Measurements from ENCODE around the gene TEKTIP1. TPM values are rescaled to one million over a fixed set of nuclear protein-coding genes. Genes with fewer than 3 reads are reported as not detected.
"Not testable (repeated sequence)": the region's sequence is repeated elsewhere in the genome, so short reads cannot be mapped to it uniquely, and the experiment has no call there.

TEKTIP1 gene
- total RNA-seq, 1 donor from 2014 or later = not detected

- DNase-seq (ENCODE audit: low read depth, low spot score) = peak; percentile 71
Observed at GRCh38 chr19:3557461-3558248, 18.7 kb downstream of the TEKTIP1 start, which contains the start of gene MFSD12. MFSD12 (minus strand) TSS chr19:3557586; CDS start chr19:3557403, 183 bp downstream.

DNA sequence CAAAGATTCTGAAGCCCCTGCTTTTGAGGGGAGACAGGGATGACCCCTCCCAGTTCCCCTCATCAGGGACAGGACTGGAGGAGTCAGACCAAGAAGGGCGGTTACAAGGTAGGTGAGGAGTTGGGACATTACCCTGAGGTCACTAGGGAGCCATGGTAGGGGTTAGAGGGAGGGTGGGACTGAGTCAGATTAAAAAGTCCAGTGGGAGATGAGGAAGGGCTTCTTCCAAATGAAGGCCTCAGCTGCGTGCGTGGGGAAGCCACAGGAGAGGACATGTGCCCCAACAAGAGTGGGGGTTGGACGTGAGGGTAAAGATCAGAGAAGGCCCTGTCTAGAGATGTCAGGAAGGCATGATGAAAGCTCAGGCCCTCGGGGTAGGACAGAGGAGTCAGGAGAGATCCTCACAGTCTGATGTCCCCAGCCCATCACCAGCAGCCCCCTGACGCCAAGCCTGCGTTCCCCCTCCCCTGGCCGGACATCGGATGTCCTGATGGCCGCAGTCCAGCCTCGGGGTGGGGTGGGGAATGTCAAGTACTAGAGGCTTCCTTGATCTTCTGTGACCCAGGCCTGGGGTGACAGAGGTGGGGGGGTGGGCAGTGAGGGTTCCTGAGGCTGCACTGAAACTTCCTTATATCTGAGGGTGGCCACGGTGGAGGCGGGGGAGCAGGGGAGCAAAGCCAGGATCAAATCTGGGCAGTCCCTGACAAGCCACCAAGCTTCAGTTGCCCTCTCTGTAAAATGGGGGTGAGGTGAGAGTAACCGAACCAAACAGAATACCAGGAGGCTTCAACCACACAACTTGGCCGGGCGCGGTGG, 24.9 kb downstream of the TEKTIP1 start:
- no peak for DNase-seq (ENCODE audit: low read depth, low spot score)

GRCh38 chr19:3565139-3565538, 26.2 kb downstream of the TEKTIP1 start:
- DNase-seq (ENCODE audit: low read depth, low spot score) = no peak

GRCh38 chr19:3570042-3570441, 31.1 kb downstream of the TEKTIP1 start:
- DNase-seq (ENCODE audit: low read depth, low spot score) = not testable (repeated sequence)

- no peak for DNase-seq (ENCODE audit: low read depth, low spot score)
Observed at GRCh38 chr19:3570606-3571011, 31.6 kb downstream of the TEKTIP1 start.

- peak; percentile 99 for DNase-seq (ENCODE audit: low read depth, low spot score)
Observed at GRCh38 chr19:3572132-3572854, 33.3 kb downstream of the TEKTIP1 start.

DNA sequence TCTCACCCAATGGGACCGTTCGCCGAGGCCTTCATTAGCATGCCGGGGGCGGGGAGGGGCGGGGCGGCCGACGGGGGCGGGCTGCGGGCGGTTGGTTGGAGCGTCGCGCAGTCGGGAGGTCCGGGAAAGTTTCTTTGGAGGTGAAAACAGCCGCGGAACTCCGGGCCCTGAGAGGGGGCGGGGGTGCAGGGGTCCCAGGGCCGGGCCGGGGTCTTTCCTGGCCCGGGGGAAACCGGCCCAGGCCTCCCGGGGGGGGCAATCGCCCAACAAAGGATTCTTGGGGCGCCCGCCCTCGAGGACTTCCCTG, 33.8 kb downstream of the TEKTIP1 start, which contains the start of gene HMG20B:
Gene HMG20B (plus strand): TSS at position 90 of the 307 bp plus-strand sequence. CDS start 366 bp downstream, outside the sequence.
- DNase-seq (ENCODE audit: low read depth, low spot score) = no peak

DNA sequence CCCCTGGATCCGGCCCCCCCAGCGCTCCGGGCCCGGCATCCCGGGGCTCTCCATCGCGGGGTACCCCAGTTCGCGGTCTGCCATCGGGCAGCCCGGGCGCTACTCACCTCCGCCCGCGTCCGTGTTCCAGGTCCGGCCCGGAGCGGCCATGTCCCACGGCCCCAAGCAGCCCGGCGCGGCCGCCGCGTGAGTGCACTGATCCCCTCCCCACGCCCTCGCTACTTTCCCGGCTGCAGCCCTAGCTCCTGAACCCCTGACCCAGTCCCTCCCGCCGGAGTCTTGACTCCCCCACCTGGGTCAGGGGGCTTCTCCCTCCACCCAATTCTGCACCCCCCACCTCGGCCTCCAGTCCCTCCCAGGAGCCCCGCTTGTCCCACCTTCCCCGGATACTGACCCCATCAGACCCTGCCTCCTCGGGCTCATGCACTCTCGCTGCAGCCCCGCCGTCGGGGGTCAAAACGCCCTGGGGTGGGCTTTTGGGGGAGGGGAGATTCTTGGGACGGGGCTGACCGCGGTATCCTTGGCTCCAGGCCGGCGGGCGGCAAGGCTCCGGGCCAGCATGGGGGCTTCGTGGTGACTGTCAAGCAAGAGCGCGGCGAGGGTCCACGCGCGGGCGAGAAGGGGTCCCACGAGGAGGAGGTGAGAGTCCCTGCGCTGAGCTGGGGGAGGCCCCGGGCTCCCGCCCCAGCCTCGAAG, 34.3 kb downstream of the TEKTIP1 start:
- DNase-seq (ENCODE audit: low read depth, low spot score) = no peak

GRCh38 chr19:3573858-3574637, 35.1 kb downstream of the TEKTIP1 start:
- DNase-seq (ENCODE audit: low read depth, low spot score) = peak; percentile 94

DNA sequence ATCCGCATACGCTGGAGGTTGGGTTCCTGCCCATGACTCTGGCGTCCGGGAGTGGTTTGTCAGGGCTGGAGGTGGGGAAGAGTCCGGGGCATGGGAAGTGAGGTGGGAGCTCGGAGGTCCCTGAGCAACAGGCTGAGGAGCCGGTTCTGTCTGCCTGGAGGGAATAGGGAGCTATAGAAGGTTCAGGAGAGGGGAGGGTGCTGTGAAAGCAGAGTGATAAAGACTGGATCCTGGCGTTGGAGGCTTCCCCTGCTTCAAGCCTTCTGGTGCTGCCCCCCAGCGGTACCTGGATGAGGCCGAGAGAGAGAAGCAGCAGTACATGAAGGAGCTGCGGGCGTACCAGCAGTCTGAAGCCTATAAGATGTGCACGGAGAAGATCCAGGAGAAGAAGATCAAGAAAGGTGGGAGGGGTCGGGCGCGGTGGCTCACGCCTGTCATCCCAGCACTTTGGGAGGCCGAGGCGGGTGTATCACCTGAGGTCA, 36.3 kb downstream of the TEKTIP1 start:
- no peak for DNase-seq (ENCODE audit: low read depth, low spot score)

DNA sequence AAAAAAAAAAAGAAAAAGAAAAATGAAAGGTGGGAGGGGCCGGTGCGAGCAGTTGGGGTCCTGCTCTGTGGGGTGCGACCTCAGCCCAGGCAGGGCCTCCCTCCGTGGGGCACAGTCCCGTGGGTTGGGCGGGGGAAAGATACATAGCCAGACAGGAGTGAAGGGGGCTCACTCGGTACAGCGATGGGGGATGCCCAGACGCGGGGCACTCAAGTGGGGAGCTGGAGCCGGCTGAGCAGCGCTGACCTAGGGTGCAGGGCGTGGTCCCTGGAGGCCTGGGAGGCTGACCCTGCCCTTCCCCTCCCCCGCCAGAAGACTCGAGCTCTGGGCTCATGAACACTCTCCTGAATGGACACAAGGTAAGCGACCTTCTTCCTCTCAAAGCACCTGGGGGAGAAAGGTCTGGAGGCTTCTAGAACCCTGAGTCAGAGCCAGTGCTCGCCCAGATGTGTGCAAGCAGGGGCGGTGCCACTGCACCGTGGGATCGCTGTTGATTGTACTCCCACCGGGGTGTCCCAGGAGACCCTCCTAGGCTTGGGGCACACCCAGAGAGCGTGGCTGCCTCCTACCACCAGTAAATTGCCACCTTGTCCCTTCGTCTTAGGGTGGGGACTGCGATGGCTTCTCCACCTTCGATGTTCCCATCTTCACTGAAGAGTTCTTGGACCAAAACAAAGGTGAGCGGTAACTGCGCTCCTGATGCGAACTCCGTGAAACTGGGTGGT, 37.1 kb downstream of the TEKTIP1 start:
- no peak for DNase-seq (ENCODE audit: low read depth, low spot score)

DNA sequence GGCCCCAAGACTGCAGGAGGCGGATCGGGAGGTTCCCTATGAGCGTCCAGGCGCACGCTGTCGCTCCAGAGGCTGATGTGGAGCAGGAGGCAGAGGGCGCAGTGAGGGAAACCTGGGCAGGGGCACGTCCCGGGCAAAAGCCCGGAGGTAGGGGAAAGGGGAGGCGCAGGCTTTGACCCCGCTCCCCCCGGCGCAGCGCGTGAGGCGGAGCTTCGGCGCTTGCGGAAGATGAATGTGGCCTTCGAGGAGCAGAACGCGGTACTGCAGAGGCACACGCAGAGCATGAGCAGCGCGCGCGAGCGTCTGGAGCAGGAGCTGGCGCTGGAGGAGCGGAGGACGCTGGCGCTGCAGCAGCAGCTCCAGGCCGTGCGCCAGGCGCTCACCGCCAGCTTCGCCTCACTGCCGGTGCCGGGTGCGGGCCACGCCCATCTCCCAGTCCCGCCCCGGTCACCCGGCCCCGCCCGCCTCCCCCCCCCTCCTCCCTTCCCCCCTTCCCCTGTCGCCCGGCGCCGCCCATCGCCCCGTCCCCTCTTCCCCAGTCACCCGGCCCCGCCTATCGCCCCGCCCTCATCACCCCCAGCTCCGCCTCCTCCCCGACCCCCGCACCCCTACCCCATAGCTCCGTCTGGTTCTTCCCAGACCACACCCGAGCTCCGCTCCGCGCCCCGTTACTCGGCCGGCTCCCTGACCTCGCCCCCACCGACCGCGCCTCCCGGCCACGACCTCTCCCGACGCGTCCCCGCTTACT, 37.9 kb downstream of the TEKTIP1 start:
- DNase-seq (ENCODE audit: low read depth, low spot score) = no peak

- no peak for DNase-seq (ENCODE audit: low read depth, low spot score)
Observed at GRCh38 chr19:3577723-3578344, 38.9 kb downstream of the TEKTIP1 start.

- no peak for DNase-seq (ENCODE audit: low read depth, low spot score)
Observed at GRCh38 chr19:3578390-3578789, 39.4 kb downstream of the TEKTIP1 start.

DNA sequence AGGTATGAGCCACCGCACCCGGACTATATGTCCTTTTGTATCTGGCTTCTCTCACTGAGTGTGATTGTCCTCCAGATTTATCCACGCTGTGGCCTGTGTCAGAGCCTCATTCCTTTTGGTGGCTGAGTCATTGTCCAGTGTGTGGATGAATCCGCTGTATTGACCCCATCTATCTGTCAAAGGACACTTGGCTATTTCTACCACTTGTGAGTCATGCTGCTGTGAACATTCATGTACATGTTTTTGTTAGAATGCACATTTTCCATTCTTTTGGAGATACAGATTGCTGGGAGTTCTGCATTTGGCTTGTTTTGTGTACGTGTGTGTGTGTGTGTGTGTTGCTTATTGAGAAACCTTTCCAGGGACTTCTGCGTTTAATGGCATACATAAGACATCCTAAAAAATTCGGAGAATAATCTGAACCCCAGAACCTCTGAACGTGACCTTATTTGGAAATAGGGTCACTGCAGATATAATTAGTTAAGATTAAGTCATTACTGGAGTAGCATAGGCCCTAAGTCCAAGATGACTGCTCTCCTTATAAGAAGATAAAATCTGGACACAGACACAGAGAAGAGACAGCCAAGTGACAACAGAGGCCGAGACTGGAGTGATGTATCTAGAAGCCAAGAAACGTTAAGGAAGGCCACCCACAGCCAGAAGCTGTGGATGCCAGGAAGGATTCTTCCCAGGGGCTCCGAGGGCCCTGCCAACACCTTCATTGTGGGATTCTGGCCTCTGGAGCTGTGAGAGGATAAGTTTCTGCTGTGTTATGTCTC, 41.4 kb downstream of the TEKTIP1 start:
- DNase-seq (ENCODE audit: low read depth, low spot score) = peak; percentile 66

GRCh38 chr19:3581792-3582191, 42.8 kb downstream of the TEKTIP1 start:
- DNase-seq (ENCODE audit: low read depth, low spot score) = not testable (repeated sequence)

DNA sequence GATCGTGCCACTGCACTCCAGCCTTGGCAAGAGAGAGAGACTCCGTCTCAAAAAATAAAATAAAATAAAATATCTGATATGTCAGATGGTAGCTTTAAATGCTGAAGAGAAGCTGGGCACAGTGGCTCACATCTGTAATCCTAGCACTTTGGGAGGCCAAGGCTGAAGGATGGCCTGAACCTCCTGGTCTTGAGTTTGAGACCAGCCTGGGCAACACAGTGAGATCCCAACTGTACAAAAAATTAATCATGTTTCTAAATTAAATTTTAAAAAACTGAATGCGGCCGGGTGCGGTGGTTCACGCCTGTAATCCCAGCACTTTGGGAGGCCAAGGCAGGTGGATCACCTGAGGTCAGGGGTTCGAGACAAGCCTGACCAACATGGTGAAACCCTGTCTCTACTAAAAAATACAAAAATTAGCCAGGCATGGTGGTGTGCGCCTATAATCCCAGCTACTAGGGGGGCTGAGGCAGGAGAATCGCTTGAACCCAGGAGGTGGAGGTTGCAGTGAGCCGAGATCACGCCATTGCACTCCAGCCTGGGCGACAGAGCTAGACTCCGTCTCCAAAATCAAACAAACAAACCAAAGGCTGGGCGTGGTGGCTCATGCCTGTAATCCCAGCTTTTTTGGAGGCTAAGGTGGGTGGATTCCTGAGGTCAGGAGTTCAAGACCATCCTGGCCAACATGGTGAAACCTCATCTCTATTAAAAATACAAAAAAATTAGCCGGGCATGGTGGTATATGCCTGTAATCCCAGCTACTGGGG, 45.2 kb downstream of the TEKTIP1 start:
- DNase-seq (ENCODE audit: low read depth, low spot score) = not testable (repeated sequence)

Data from pulmonary artery endothelial cell (primary cell).